MG63 (cell line): ENCODE data around the gene SNTA1. TPM values are rescaled to one million over a fixed set of nuclear protein-coding genes. Genes with fewer than 3 reads are reported as not detected.
"Not testable (repeated sequence)": the region's sequence is repeated elsewhere in the genome, so short reads cannot be mapped to it uniquely, and the experiment has no call there.

Source experiments
- DNase-seq: peaks from one replicate; pipeline ENCODE4 v3.0.0-alpha.2; 2020
- H3K27me3 ChIP-seq: fragments of 250-450 bp; sonication (Bioruptor Pico); 2 replicates; pipeline ENCODE4 v1.5.1; 2020; ENCODE audit warnings: mild to moderate bottlenecking, moderate library complexity
- H3K36me3 ChIP-seq: fragments of 250-450 bp; sonication (Bioruptor Pico); 2 replicates; pipeline ENCODE4 v1.5.1; 2020; ENCODE audit warnings: mild to moderate bottlenecking, moderate library complexity
- H3K4me3 ChIP-seq: fragments of 250-450 bp; sonication (Bioruptor Pico); 2 replicates; pipeline ENCODE4 v1.5.1; 2020; ENCODE audit warnings: mild to moderate bottlenecking, moderate library complexity
- H3K9me3 ChIP-seq: fragments of 250-450 bp; sonication (Bioruptor Pico); 2 replicates; pipeline ENCODE4 v1.5.1; 2020; ENCODE audit warnings: mild to moderate bottlenecking, moderate library complexity
- total RNA-seq: library from RNA; depleted of rRNA; stranded (reverse); fragments of >200 nt; shearing (Covaris generic); gene quantifications from 2 replicates; pipeline ENCODE4 v1.2.3, GENCODE V29; 2014; ENCODE audit warnings: low replicate concordance

Gene SNTA1
- total RNA-seq, 1 experiment from 2014 or later = 14.0 TPM

DNA sequence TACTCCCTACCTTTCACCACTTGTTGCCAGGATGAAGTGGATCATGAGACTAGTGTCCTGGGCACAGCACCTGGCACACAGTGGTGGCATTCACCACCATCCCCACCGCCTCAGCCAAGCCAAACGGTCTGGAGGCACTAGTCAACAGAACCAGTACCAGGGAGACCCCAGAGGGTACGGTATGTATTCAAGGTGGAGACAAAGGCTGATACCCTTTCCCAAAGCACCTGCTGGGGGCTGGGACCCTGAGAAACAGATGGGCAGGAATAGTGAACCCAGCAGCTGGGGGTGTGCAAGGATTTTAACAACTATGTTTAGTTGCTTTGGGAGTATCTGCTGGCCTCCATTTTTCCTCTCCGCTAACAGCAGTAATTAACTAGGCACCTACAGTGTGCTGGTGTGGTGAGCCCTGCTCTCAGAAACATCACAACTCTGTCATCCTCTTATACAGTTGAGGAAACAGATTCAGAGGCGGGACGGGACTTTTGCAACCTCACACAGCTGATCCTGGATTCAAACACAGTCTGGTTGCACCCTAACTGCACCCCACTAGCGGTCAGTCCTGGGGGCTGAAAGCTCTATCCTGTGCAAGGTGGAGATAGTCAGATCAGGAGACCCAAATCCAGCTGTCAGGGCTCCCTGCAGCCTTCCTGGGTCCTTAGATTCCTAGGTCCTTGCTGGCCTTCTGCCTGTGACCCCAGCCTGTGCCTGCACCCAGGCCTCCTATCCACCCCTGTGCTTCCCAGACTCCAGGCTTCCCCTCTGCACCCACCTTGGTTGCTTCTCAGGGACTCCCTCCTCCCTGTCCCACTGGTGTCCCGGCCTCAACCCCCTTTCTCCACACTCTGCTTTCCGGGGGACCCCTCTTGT lies 1.2 kb downstream of the SNTA1 start:
- Histone ChIP-seq H3K36me3 (no peaks in the 10 kb centered on the region), H3K4me3 (peak overlapping the region; percentile 53), H3K9me3 (no peaks in the 10 kb centered on the region), H3K27me3 (no peaks in the 10 kb centered on the region)
- no peak for DNase-seq

GRCh38 chr20:33441142-33441955 lies 2.2 kb downstream of the SNTA1 start:
- no peak for DNase-seq
- Histone ChIP-seq H3K9me3 (no peaks in the 10 kb centered on the region), H3K27me3 (no peaks in the 10 kb centered on the region), H3K4me3 (no peak overlapping the region), H3K36me3 (no peaks in the 10 kb centered on the region)

GRCh38 chr20:33440562-33440961 lies 3.0 kb downstream of the SNTA1 start:
- H3K27me3 ChIP-seq, H3K9me3 ChIP-seq: not testable (repeated sequence)

DNA sequence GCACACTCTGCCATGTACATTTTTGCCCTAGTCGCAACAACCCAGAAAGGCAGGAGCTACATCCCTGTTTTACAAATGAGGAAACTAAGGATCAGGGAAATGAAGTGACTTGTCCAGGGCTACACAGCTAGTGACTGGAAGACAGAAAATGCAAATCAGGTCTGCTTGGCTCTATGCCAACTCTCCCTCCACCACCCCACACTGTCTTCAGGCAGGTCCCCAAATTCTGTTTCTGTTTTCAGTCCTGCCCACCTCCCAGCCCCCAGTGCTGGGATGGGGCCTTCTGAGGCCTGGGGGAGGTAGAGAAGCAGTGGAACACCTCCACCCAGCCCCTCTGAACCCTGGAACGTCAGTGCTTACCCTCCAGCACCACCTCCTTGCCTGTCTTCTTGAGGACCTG lies 5.1 kb downstream of the SNTA1 start:
- Histone ChIP-seq H3K9me3 (no peaks in the 10 kb centered on the region), H3K4me3 (no peak overlapping the region), H3K27me3 (no peaks in the 10 kb centered on the region), H3K36me3 (no peaks in the 10 kb centered on the region)
- no peak for DNase-seq

More at GRCh38 chr20:33440562-33440961, 3.0 kb downstream of the SNTA1 start:
- not testable (repeated sequence) for H3K4me3 ChIP-seq, H3K36me3 ChIP-seq, DNase-seq

DNA sequence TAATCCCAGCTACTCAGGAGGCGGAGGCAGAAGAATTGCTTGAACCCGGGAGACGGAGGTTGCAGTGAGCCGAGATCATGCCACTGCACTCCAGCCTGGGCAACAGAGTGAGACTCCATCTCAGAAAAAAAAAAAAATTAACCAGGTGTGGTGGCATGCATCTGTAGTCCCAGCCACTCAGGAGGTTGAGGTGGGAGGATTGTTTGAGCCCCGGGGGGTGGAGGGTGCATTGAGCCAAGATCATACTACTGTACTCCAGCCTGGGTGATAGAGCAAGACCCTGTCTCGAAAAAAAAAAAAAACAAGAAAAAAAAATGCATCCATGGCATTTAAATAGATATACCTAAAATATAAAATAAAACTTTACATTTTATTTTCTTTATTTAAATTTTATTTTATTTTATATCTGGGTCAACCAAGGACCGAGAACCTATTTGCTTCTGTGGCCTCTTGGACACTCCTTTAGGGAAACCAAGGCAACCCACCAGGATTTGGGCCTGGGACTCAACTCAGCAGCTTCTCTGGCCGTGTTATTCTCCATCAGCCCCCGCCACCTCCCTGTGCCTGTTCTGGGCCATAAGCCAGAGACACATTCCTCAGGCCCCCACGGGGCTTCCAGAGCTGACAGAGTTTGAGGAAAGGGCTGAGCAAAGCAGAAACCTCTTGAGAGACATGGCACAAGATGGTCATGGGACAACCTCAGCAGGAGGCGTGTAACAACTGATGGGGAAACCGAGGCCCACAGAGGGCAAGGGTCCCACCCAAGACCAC lies 6.2 kb downstream of the SNTA1 start:
- H3K36me3 ChIP-seq = no peaks in the 10 kb centered on the region
- H3K4me3 ChIP-seq = no peak overlapping the region
- no peaks in the 10 kb centered on the region for H3K9me3 ChIP-seq
- no peak for DNase-seq
- H3K27me3 ChIP-seq = no peaks in the 10 kb centered on the region

DNA sequence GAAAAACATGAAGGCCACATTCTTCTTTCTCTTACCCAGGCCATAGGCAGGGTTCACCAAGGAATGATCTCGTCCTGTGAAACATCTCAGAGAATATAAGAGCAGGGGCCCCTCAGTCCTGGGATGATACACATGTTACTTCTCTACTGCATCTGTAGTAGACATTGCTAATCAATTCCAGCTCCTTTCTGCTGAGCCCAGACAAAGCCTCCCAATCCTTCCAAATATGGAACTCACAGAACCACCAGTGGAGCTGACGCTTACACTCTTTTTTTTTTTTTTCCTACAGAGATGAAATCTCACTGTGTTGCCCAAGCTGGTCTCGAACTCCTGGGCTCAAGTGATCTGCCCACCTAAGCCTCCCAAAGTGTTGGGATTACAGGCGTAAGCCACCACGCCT lies 9.1 kb downstream of the SNTA1 start:
- no peaks in the 10 kb centered on the region for H3K27me3 ChIP-seq
- H3K36me3 ChIP-seq = no peaks in the 10 kb centered on the region
- no peak for DNase-seq
- H3K9me3 ChIP-seq = no peaks in the 10 kb centered on the region
- H3K4me3 ChIP-seq = no peak overlapping the region

- Histone ChIP-seq H3K9me3 (no peaks in the 10 kb centered on the region), H3K27me3 (no peaks in the 10 kb centered on the region), H3K4me3 (no peak overlapping the region), H3K36me3 (no peaks in the 10 kb centered on the region)
- DNase-seq = no peak
Observed at GRCh38 chr20:33433465-33434234, 9.9 kb downstream of the SNTA1 start.

GRCh38 chr20:33431797-33432381 lies 11.7 kb downstream of the SNTA1 start:
- H3K36me3 ChIP-seq = no peaks in the 10 kb centered on the region
- no peaks in the 10 kb centered on the region for H3K27me3 ChIP-seq
- H3K4me3 ChIP-seq = no peak overlapping the region
- no peaks in the 10 kb centered on the region for H3K9me3 ChIP-seq
- DNase-seq = no peak

GRCh38 chr20:33423875-33424274 lies 19.7 kb downstream of the SNTA1 start:
- not testable (repeated sequence) for DNase-seq, H3K27me3 ChIP-seq, H3K4me3 ChIP-seq, H3K9me3 ChIP-seq, H3K36me3 ChIP-seq

DNA sequence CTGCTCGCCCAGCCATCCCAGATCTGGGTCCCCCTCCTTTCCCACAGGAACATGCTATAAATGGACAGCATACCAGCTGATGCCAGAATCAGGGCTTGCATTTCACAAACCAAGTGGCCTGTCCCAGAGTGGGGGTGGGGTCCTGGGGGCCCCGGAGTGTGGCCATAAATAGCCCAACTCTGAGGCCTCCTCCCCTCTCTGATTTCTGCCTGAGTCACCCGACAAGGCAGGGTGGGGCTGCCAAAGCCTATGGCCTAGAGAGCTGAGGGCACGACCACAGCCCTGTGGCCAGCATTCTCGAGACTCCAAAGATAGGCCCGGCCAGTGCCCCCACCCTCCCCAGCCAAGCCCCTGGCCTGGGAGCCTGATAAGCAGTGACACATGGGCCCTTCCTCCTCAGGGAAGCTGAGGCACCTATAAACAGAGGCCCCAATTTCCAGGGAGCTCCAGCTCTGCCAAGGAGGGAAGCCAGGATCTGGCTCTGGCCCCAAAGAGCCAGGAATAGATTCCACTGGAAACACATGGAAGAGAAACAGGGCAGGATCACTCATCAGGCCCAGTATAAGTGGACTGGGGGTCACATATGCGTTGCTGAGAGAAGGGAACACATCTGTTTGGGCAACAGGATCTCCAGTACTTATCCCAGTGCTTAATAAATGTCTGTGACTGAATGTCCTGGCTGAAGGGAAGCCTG lies 20.3 kb downstream of the SNTA1 start:
- H3K9me3 ChIP-seq = no peaks in the 10 kb centered on the region
- no peaks in the 10 kb centered on the region for H3K27me3 ChIP-seq
- no peak overlapping the region for H3K4me3 ChIP-seq
- peak; percentile 83 for DNase-seq
- no peaks in the 10 kb centered on the region for H3K36me3 ChIP-seq

DNA sequence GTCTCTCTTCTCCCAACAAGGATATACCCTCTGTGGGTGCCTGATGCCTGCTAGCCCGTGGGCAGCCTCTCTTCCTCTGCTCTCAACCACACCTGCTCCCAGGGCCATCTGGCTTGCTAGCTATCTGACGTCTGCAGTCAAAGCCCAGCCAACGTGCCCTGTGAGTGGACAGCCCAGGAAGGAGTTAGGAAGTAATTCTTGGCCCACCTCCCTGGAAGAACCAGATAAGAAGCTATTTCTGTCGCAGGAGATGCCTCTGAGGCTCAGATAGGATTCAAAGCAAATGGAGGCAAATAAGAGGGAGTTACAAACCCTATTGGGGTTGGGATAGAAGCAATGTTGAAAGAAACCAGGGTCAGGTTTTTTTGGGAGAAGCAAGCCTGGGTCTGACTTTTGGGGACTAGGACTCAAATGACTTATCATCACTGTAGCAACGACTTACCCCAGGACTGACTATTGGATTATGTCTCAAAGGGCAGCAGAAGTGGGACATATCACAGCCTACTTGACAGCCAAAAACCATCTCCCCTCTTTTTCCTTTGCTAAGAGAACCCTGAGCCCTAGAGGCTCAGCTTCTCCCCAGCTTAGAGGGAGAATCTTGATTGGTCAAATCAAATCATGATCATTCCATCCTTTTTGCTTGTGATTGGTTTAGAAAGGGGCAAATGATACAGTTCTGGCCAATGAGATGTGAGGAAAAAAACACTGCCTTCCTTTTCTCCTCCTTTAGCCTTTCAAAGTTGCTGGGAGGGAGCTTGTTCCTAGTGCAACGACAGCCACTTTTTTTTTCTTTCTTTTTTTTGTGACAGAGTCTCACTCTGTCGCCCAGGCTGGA lies 24.2 kb downstream of the SNTA1 start:
- H3K36me3 ChIP-seq = no peaks in the 10 kb centered on the region
- H3K9me3 ChIP-seq = no peaks in the 10 kb centered on the region
- DNase-seq = no peak
- H3K27me3 ChIP-seq = no peaks in the 10 kb centered on the region
- H3K4me3 ChIP-seq = no peak overlapping the region

- no peak for DNase-seq
- Histone ChIP-seq H3K36me3 (no peaks in the 10 kb centered on the region), H3K9me3 (no peaks in the 10 kb centered on the region), H3K4me3 (no peak overlapping the region), H3K27me3 (no peaks in the 10 kb centered on the region)
Observed at GRCh38 chr20:33418033-33418432, 25.5 kb downstream of the SNTA1 start.

- no peaks in the 10 kb centered on the region for H3K27me3 ChIP-seq
- no peak for DNase-seq
- peaks cover 3% of the 10 kb centered on the region; the same call in 1 of the 2 replicates for H3K36me3 ChIP-seq
- no peaks in the 10 kb centered on the region for H3K9me3 ChIP-seq
- H3K4me3 ChIP-seq = no peak overlapping the region
Observed at GRCh38 chr20:33415948-33416347, 27.6 kb downstream of the SNTA1 start.

GRCh38 chr20:33412484-33412838 lies 31.1 kb downstream of the SNTA1 start:
- no peak for DNase-seq
- H3K4me3 ChIP-seq = no peak overlapping the region
- peaks cover 7% of the 10 kb centered on the region for H3K36me3 ChIP-seq
- no peaks in the 10 kb centered on the region for H3K9me3 ChIP-seq
- no peaks in the 10 kb centered on the region for H3K27me3 ChIP-seq
